GM12892 (cell line): Measurements from ENCODE around the gene UBAP2.

Source experiments
- POLR2A ChIP-seq: IDR thresholded peaks from 2 replicates; pipeline ENCODE4 v1.6.1; 2011; ENCODE audit warnings: low read depth, low read length, control low read depth
- POLR2AphosphoS5 ChIP-seq: IDR thresholded peaks from 2 replicates; pipeline ENCODE4 v1.6.1; 2011; ENCODE audit warnings: low read depth, low read length, control low read depth
- TAF1 ChIP-seq: IDR thresholded peaks from 2 replicates; pipeline ENCODE4 v1.6.1; 2011; ENCODE audit warnings: low read depth, mild to moderate bottlenecking, control low read depth, low read length, borderline replicate concordance

- no peak for TF ChIP-seq POLR2AphosphoS5
- TF ChIP-seq POLR2A = no peak
- TF ChIP-seq TAF1 = no peak
These were observed 40.6 kb upstream of the UBAP2 start for GRCh38 chr9:34089311-34089710.
